ENCODE data around the gene PKHD1.

Gene PKHD1

GRCh38 chr6:51651132-51651817 lies 436.1 kb downstream of the PKHD1 start:
- TF ChIP-seq CTCF (IDR thresholded peaks at IDR 0.05; ENCODE audit: low read depth, low read length, missing control alignments) = no peak
- no peak overlapping the region for H3K4me3 ChIP-seq (replicated peaks; ENCODE audit: low read depth, low read length)
- DNase-seq (ENCODE audit: extremely low read depth, low read depth) = no peak

GRCh38 chr6:51648774-51649173 lies 438.6 kb downstream of the PKHD1 start:
- no peak for DNase-seq (ENCODE audit: extremely low read depth, low read depth)
- no peak for TF ChIP-seq CTCF (IDR thresholded peaks at IDR 0.05; ENCODE audit: low read depth, low read length, missing control alignments)
- H3K4me3 ChIP-seq (replicated peaks; ENCODE audit: low read depth, low read length) = no peak overlapping the region

GRCh38 chr6:51648236-51648635 lies 439.2 kb downstream of the PKHD1 start:
- TF ChIP-seq CTCF (IDR thresholded peaks at IDR 0.05; ENCODE audit: low read depth, low read length, missing control alignments) = no peak
- no peak overlapping the region for H3K4me3 ChIP-seq (replicated peaks; ENCODE audit: low read depth, low read length)
- DNase-seq (ENCODE audit: extremely low read depth, low read depth) = no peak

- no peak overlapping the region for H3K4me3 ChIP-seq (replicated peaks; ENCODE audit: low read depth, low read length)
- no peak for DNase-seq (ENCODE audit: extremely low read depth, low read depth)
- TF ChIP-seq CTCF (IDR thresholded peaks at IDR 0.05; ENCODE audit: low read depth, low read length, missing control alignments) = no peak
Observed at GRCh38 chr6:51644426-51644825, 443.0 kb downstream of the PKHD1 start.

GRCh38 chr6:51640021-51640420 lies 447.4 kb downstream of the PKHD1 start:
- TF ChIP-seq CTCF (IDR thresholded peaks at IDR 0.05; ENCODE audit: low read depth, low read length, missing control alignments) = no peak
- no peak overlapping the region for H3K4me3 ChIP-seq (replicated peaks; ENCODE audit: low read depth, low read length)
- DNase-seq (ENCODE audit: extremely low read depth, low read depth) = no peak

GRCh38 chr6:51633424-51633823 lies 454.0 kb downstream of the PKHD1 start:
- no peak for TF ChIP-seq CTCF (IDR thresholded peaks at IDR 0.05; ENCODE audit: low read depth, low read length, missing control alignments)
- DNase-seq (ENCODE audit: extremely low read depth, low read depth) = no peak
- no peak overlapping the region for H3K4me3 ChIP-seq (replicated peaks; ENCODE audit: low read depth, low read length)

- no peak overlapping the region for H3K4me3 ChIP-seq (replicated peaks; ENCODE audit: low read depth, low read length)
- no peak for DNase-seq (ENCODE audit: extremely low read depth, low read depth)
- TF ChIP-seq CTCF (IDR thresholded peaks at IDR 0.05; ENCODE audit: low read depth, low read length, missing control alignments) = no peak
Observed at GRCh38 chr6:51630011-51630410, 457.4 kb downstream of the PKHD1 start.

Measured in HFF-Myc (cell line).